PC-9 (cell line): ENCODE results near the gene SIM2. TPM values are rescaled to one million over a fixed set of nuclear protein-coding genes. Genes with fewer than 3 reads are reported as not detected.

Experiments used
- BruUV-seq: library from RNA; stranded (reverse); fragments of 400-500 nt; replicated peaks from 2 replicates; lab custom pipeline; 2021; lab: Mats Ljungman, UMichigan
- CTCF ChIA-PET: fragments of 300-600 bp; sonication (Branson Sonifier 250); formaldehyde crosslinking; loops from one replicate; lab custom pipeline; 2022; ENCODE audit warnings: antibody characterized with exemption; lab: Charles Lee
- POLR2A ChIA-PET: fragments of 300-600 bp; sonication (Branson Sonifier 250); formaldehyde crosslinking; loops from one replicate; lab custom pipeline; 2022; ENCODE audit warnings: antibody characterized with exemption; ENCODE audit not compliant: unreplicated experiment; lab: Charles Lee
- DNase-seq, 2 experiments: peaks; one replicate each; pipeline versions ENCODE4 v3.0.0 to v3.0.0-alpha.2; 2015 to 2022; ENCODE audit warnings: mixed read lengths in 1 of 2
- H2AFZ ChIP-seq: fragments of 200-600 bp; sonication (generic); 2 replicates; pipeline ENCODE4 v1.8.1; 2017; ENCODE audit warnings: antibody characterized with exemption
- H3F3A ChIP-seq: fragments of 200-600 bp; sonication (generic); 2 replicates; pipeline ENCODE4 v1.8.1; 2017; ENCODE audit warnings: antibody characterized with exemption, mild to moderate bottlenecking, low read depth; ENCODE audit not compliant: insufficient read depth
- H3K27ac ChIP-seq: fragments of 200-600 bp; sonication (generic); 2 replicates; pipeline ENCODE4 v1.6.1; 2016; ENCODE audit warnings: mixed run types
- H3K27me3 ChIP-seq: fragments of 200-600 bp; sonication (generic); 2 replicates; pipeline ENCODE4 v1.6.1; 2016; ENCODE audit warnings: low read depth, mixed run types; ENCODE audit not compliant: insufficient read depth
- H3K36me3 ChIP-seq: fragments of 200-600 bp; sonication (generic); 2 replicates; pipeline ENCODE4 v1.6.1; 2016; ENCODE audit warnings: low read depth, mixed run types
- H3K4me1 ChIP-seq: fragments of 200-600 bp; sonication (generic); replicated peaks from 2 replicates; pipeline ENCODE4 v1.6.1; 2016; ENCODE audit warnings: mixed run types; ENCODE audit not compliant: insufficient read depth
- H3K4me2 ChIP-seq: fragments of 200-600 bp; sonication (generic); 2 replicates; pipeline ENCODE4 v1.6.1; 2017; ENCODE audit warnings: mixed run types
- H3K4me3 ChIP-seq: fragments of 200-600 bp; sonication (generic); 2 replicates; pipeline ENCODE4 v1.6.1; 2016; ENCODE audit warnings: mixed run types
- H3K79me2 ChIP-seq: fragments of 200-600 bp; sonication (generic); 2 replicates; pipeline ENCODE4 v1.6.1; 2017; ENCODE audit warnings: low read depth, mixed run types
- H3K9me2 ChIP-seq: fragments of 200-600 bp; sonication (generic); 2 replicates; pipeline ENCODE4 v1.8.1; 2017; ENCODE audit warnings: mild to moderate bottlenecking; ENCODE audit not compliant: insufficient read depth
- H3K9me3 ChIP-seq: fragments of 200-600 bp; sonication (generic); 2 replicates; pipeline ENCODE4 v1.8.1; 2016; ENCODE audit warnings: low read depth; ENCODE audit not compliant: insufficient read depth
- H4K20me1 ChIP-seq: fragments of 200-600 bp; sonication (generic); 2 replicates; pipeline ENCODE4 v1.8.1; 2017; ENCODE audit not compliant: insufficient read depth
- CTCF ChIP-seq: fragments of 200-600 bp; sonication (generic); conservative IDR thresholded peaks from 2 replicates; pipeline ENCODE4 v1.6.1; 2017; ENCODE audit warnings: mixed run types, antibody characterized with exemption, mild to moderate bottlenecking, moderate library complexity
- EZH2 ChIP-seq: fragments of 200-600 bp; sonication (generic); IDR thresholded peaks from 2 replicates; pipeline ENCODE4 v1.8.0; 2017; ENCODE audit warnings: antibody characterized with exemption, low read depth
- intact Hi-C: fragments of 100-400 bp; cut with micrococcal nuclease; formaldehyde crosslinking; loops from one replicate; pipeline ENCODE4 v1.10.0; 2022; ENCODE audit not compliant: unreplicated experiment
- total RNA-seq: library from RNA; stranded (reverse); gene quantifications from 2 replicates; pipeline ENCODE4 v1.2.3, GENCODE V29; 2021

SIM2 gene
- total RNA-seq, 1 experiment from 2014 or later, result 18.5 TPM

- no TSS peak for BruUV-seq
These were observed 3.1 kb downstream of the SIM2 start for GRCh38 chr21:36701756-36702621.

GRCh38 chr21:36702622-36702968, 3.7 kb downstream of the SIM2 start:
- Histone ChIP-seq H3K27me3 (no peaks in the 10 kb centered on the region), H3K4me1 (0 out of 2 replicates have a peak, but pooled peaks cover 13% of the 10 kb centered on the region), H3K27ac (no peak overlapping the region), H3K4me3 (peak overlapping the region; percentile 87), H3F3A (no peaks in the 10 kb centered on the region; the same call in 1 of the 2 replicates), H2AFZ (no peak overlapping the region), H4K20me1 (peaks cover 32% of the 10 kb centered on the region), H3K79me2 (peaks cover 93% of the 10 kb centered on the region), H3K4me2 (peak overlapping the region; percentile 92), H3K36me3 (no peaks in the 10 kb centered on the region; the same call in 1 of the 2 replicates), H3K9me2 (no peaks in the 10 kb centered on the region), H3K9me3 (no peaks in the 10 kb centered on the region)
- POLR2A ChIA-PET, result interaction anchor here (0.6 kb wide), 1 partner anchor 37 kb away, joined by 6 read pairs; no protein-coding TSS in a partner anchor
- CTCF ChIA-PET, result no interaction called here
- BruUV-seq, result no TSS peak
- no peak for TF ChIP-seq CTCF
- TF ChIP-seq EZH2, result no peak
- DNase-seq, result no peak
- intact Hi-C loops, result no loop called here

More at GRCh38 chr21:36701756-36702621, 3.1 kb downstream of the SIM2 start:
- Histone ChIP-seq H3K4me3 (peak overlapping the region; percentile 87), H3K9me3 (no peaks in the 10 kb centered on the region), H3K79me2 (peaks cover 93% of the 10 kb centered on the region), H3K4me1 (0 out of 2 replicates have a peak, but pooled peaks cover 14% of the 10 kb centered on the region), H3K27me3 (no peaks in the 10 kb centered on the region), H3K4me2 (peak overlapping the region; percentile 92), H3K27ac (peak overlapping the region; percentile 47), H4K20me1 (peaks cover 32% of the 10 kb centered on the region), H3K9me2 (no peaks in the 10 kb centered on the region), H3K36me3 (no peaks in the 10 kb centered on the region; the same call in 1 of the 2 replicates), H2AFZ (no peak overlapping the region; the same call in 1 of the 2 replicates), H3F3A (no peaks in the 10 kb centered on the region; the same call in 1 of the 2 replicates)
- TF ChIP-seq EZH2 (no peak), CTCF (no peak)
- ChIA-PET CTCF (no interaction called here), POLR2A (interaction anchor here (0.6 kb wide), 1 partner anchor 37 kb away, joined by 6 read pairs; no protein-coding TSS in a partner anchor)
- DNase-seq, result peak in 1 of 2 experiments; percentile 59
- intact Hi-C loops, result no loop called here

- peaks cover 32% of the 10 kb centered on the region for H4K20me1 ChIP-seq
- TF ChIP-seq CTCF, result no peak
- no peak for TF ChIP-seq EZH2
- no peaks in the 10 kb centered on the region for H3K9me3 ChIP-seq
- no peaks in the 10 kb centered on the region; the same call in 1 of the 2 replicates for H3K36me3 ChIP-seq
- no peaks in the 10 kb centered on the region for H3K9me2 ChIP-seq
- ChIA-PET POLR2A (no interaction called here), CTCF (interaction anchor here (0.6 kb wide), 1 partner anchor 177 kb away, joined by 3 read pairs; no protein-coding TSS in a partner anchor)
- H3K4me1 ChIP-seq, result 0 out of 2 replicates have a peak, but pooled peaks cover 10% of the 10 kb centered on the region
- no peak overlapping the region for H2AFZ ChIP-seq
- H3K27me3 ChIP-seq, result no peaks in the 10 kb centered on the region
- H3K4me2 ChIP-seq, result peak overlapping the region; percentile 92
- H3K79me2 ChIP-seq, result peaks cover 90% of the 10 kb centered on the region
- H3F3A ChIP-seq, result no peaks in the 10 kb centered on the region; the same call in 1 of the 2 replicates
- peak overlapping the region; percentile 87; the same call in 1 of the 2 replicates for H3K4me3 ChIP-seq
- intact Hi-C loops, result no loop called here
- BruUV-seq, result no TSS peak
- no peak overlapping the region for H3K27ac ChIP-seq
- DNase-seq, result no peak
These were observed 4.2 kb downstream of the SIM2 start for GRCh38 chr21:36703123-36703522.
